Heart left ventricle (tissue), 13 donors: ENCODE measurements around the gene MYBPC2.

Experiments
- POLR2A ChIP-seq, 2 donors: fragments of 450-650 bp; IDR thresholded peaks; one replicate each; pipeline ENCODE4 v1.6.1; 2017; ENCODE audit warnings: antibody characterized with exemption in 2 of 2, mild to moderate bottlenecking in 2 of 2, moderate library complexity in 2 of 2
- TF ChIP-seq, protein P1 (sequence below), 12 donors: fragments of 200-600 bp; sonication (generic) in 4 of 12; IDR thresholded peaks; one replicate each; pipeline versions ENCODE4 v1.5.0 to v1.8.0; 2018 to 2022; ENCODE audit warnings: antibody characterized with exemption in 12 of 12, mild to moderate bottlenecking in 5 of 12
- donor health status: ischemic (EF 13 %, LVEDD 7.1; RV severe dilation, severe dysfunction).
- donor health status: DM: no; HTN: yes; CAD: no.
- donor health status: DM: no; HTN: no; CAD: no.
- donor health status: ischemic (EF 25% LVEDD 6.9; RV normal size, moderate dysfunction).
- donor health status: ischemic (EF 25% LVEDD 5.7; RV mildly dilated, moderate dysfunction).
- donor health status: ischemic (EF 35%, LVEDD 5.7; RV mildly dilated, moderate dysfunction).
- donor health status: nonischemic (EF 11% LVEDD 7.7; RV severe dilation, severe dysfunction).
- donor health status: DM: yes; HTN: yes; CAD: no.
- donor health status: PGD.
- donor health status: ischemic (EF 29% LVEDD 5.4; RV normal size, mild dysfunction).
- donor health status: nonischemic (EF 23%, LVEDD 6.1; RV moderate dilation, normal function).

DNA sequence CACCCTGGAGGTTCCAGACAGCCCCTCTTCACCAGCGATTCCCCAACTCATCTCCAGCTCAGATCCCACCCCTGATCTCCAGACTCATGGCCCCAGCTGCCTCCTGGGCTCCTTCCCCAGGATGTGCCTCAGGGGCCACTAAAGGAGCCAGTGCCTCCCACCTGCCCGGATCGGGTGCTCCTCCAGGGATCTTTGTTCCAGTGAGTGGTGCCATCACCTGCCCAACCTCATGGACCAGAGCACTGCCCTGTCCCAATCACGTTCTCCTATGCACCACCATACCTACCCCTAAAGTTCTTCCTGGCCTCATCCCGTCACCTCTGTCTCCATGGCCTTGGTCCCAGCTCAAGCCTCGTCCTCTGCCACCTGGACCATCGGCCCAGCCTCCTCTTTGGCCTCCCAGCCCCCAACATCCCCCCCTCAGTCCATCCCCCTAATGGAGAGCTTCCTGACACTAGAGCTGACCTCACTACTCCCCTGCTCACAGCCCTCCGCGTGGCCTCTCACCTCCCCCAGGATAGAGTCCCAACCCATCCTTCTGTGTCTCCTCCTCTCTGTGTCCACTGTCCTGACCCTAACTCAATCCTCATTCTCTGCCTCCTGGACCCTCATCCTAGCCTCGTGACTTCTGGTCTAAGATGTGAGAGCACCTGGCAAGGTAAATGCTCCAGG lies 52.7 kb downstream of the MYBPC2 start:
- TF ChIP-seq, protein P1, sequence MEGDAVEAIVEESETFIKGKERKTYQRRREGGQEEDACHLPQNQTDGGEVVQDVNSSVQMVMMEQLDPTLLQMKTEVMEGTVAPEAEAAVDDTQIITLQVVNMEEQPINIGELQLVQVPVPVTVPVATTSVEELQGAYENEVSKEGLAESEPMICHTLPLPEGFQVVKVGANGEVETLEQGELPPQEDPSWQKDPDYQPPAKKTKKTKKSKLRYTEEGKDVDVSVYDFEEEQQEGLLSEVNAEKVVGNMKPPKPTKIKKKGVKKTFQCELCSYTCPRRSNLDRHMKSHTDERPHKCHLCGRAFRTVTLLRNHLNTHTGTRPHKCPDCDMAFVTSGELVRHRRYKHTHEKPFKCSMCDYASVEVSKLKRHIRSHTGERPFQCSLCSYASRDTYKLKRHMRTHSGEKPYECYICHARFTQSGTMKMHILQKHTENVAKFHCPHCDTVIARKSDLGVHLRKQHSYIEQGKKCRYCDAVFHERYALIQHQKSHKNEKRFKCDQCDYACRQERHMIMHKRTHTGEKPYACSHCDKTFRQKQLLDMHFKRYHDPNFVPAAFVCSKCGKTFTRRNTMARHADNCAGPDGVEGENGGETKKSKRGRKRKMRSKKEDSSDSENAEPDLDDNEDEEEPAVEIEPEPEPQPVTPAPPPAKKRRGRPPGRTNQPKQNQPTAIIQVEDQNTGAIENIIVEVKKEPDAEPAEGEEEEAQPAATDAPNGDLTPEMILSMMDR (IDR thresholded peaks at IDR 0.05): no peak
- TF ChIP-seq POLR2A (IDR thresholded peaks at IDR 0.05): no peak
